Measurements from ENCODE around the gene CCR4. TPM values are rescaled to one million over a fixed set of nuclear protein-coding genes. Genes with fewer than 3 reads are reported as not detected.

Gene CCR4
- total and polyA plus RNA-seq, 4 donors = 0.04 to 2.9 (median 0.87) TPM

DNA sequence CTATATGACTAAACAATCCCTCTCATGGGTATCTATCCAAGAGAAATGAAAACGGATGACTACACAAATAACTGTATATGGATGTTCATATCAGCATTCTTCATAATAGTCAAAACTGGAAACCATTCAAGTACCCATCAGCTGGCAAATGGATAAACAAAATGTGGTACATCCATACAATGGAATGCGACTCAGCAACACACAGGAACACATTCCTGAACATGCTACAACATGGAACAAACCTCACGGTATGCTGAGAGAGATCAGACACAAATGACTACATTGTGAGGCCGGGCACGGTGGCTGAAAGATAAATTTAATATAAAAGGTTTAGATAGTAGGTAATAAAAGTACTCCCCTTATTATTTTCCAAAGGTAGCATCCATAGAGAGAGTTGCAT lies 42.6 kb downstream of the CCR4 start:
- no peaks in the 10 kb centered on the region for H3K9me3 ChIP-seq (ENCODE audit: control insufficient read depth in 4 of 4, insufficient read depth in 3 of 4, low read length in 3 of 4)
- H3K4me1 ChIP-seq (ENCODE audit: control insufficient read depth in 5 of 5, insufficient read depth in 5 of 5, low read length in 5 of 5) = no peaks in the 10 kb centered on the region
- no peak overlapping the region for H3K9ac ChIP-seq (ENCODE audit: insufficient read depth in 1 of 2, low read length in 2 of 2)
- no peaks in the 10 kb centered on the region for H3K27me3 ChIP-seq (ENCODE audit: control insufficient read depth in 3 of 3, insufficient read depth in 3 of 3, low read length in 2 of 3)
- ATAC-seq (ENCODE audit: insufficient read depth, low FRiP score) = no peak
- DNase-seq = no peak
- TF ChIP-seq, protein P1, sequence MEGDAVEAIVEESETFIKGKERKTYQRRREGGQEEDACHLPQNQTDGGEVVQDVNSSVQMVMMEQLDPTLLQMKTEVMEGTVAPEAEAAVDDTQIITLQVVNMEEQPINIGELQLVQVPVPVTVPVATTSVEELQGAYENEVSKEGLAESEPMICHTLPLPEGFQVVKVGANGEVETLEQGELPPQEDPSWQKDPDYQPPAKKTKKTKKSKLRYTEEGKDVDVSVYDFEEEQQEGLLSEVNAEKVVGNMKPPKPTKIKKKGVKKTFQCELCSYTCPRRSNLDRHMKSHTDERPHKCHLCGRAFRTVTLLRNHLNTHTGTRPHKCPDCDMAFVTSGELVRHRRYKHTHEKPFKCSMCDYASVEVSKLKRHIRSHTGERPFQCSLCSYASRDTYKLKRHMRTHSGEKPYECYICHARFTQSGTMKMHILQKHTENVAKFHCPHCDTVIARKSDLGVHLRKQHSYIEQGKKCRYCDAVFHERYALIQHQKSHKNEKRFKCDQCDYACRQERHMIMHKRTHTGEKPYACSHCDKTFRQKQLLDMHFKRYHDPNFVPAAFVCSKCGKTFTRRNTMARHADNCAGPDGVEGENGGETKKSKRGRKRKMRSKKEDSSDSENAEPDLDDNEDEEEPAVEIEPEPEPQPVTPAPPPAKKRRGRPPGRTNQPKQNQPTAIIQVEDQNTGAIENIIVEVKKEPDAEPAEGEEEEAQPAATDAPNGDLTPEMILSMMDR (IDR thresholded peaks at IDR 0.05; ENCODE audit: control extremely low read depth, extremely low read depth) = no peak
- no peak overlapping the region for H3K27ac ChIP-seq (ENCODE audit: low read depth in 1 of 2, low read length in 1 of 2)
- 96 to 97% methylated on average over 5 of the region's 5 CpGs for WGBS, 2 donors
- no peak overlapping the region for H3K4me3 ChIP-seq
- peaks cover 0 to 15% (median under 1%) of the 10 kb centered on the region in 4 donors for H3K36me3 ChIP-seq (ENCODE audit: control insufficient read depth in 4 of 4, insufficient read depth in 4 of 4, low read length in 4 of 4)

DNA sequence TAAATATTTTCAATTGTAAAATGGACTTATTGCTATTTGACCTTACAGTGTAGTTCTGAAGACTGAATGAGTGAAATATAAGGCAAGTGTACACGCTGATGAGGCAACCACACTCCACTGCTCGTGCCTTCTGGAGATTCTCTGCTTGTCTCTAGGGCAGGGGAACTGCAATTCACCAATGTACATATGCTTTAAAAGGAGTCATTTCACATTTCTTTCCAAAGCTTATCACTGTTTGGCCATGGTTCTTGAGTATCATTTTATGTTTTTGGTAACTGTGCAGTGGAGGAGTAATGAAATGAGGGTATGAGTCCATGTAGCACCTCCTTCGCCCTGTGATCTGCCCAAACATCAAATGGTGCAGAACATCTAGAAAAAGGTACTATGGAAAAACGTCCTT lies 43.7 kb downstream of the CCR4 start:
- no peaks in the 10 kb centered on the region for H3K9me3 ChIP-seq (ENCODE audit: control insufficient read depth in 4 of 4, insufficient read depth in 3 of 4, low read length in 3 of 4)
- ATAC-seq (ENCODE audit: insufficient read depth, low FRiP score) = no peak
- H3K4me1 ChIP-seq (ENCODE audit: control insufficient read depth in 5 of 5, insufficient read depth in 5 of 5, low read length in 5 of 5) = no peaks in the 10 kb centered on the region
- peaks cover 0 to 18% (median 2%) of the 10 kb centered on the region in 4 donors for H3K36me3 ChIP-seq (ENCODE audit: control insufficient read depth in 4 of 4, insufficient read depth in 4 of 4, low read length in 4 of 4)
- H3K27me3 ChIP-seq (ENCODE audit: control insufficient read depth in 3 of 3, insufficient read depth in 3 of 3, low read length in 2 of 3) = no peaks in the 10 kb centered on the region
- 82 to 90% methylated on average over 4 of the region's 4 CpGs for WGBS, 2 donors
- no peak overlapping the region for H3K27ac ChIP-seq (ENCODE audit: low read depth in 1 of 2, low read length in 1 of 2)
- H3K9ac ChIP-seq (ENCODE audit: insufficient read depth in 1 of 2, low read length in 2 of 2) = no peak overlapping the region
- TF ChIP-seq, protein P1 (IDR thresholded peaks at IDR 0.05; ENCODE audit: control extremely low read depth, extremely low read depth) = no peak
- no peak for DNase-seq
- no peak overlapping the region for H3K4me3 ChIP-seq

DNA sequence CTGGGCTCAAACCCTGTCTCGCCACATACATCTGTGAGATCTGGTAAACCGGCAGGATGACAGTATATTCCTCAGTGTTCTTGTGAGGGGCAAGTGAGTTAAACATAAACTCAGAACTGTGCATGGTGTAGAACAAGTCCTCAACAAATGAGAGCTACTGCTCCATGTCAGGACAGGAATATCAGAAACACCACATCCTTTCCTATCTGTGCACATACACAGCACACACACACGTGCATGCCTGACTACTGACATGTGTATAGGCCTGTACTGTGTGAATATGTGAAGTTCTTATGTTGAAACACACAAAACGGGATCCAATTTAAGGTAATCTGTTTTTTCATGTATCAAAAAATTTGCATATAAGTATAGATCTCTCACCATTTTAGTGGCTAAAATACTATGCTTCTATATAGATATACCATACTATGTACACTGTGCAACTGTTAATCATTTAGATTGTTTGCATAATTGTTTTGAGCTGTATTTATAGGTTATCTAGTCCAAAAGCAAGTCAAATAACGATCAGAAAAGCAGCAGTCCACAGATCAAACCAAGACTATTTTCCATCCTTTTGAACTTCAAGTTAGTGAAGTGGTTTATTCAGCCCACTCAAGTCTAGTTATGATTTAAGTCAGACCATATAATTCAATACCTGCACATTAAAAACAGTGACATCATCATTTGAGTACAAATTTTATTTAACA lies 44.8 kb downstream of the CCR4 start:
- ATAC-seq (ENCODE audit: insufficient read depth, low FRiP score) (no peak), DNase-seq (no peak)
- Histone ChIP-seq H3K4me1 (ENCODE audit: control insufficient read depth in 5 of 5, insufficient read depth in 5 of 5, low read length in 5 of 5) (no peaks in the 10 kb centered on the region), H3K27me3 (ENCODE audit: control insufficient read depth in 3 of 3, insufficient read depth in 3 of 3, low read length in 2 of 3) (no peaks in the 10 kb centered on the region), H3K9ac (ENCODE audit: insufficient read depth in 1 of 2, low read length in 2 of 2) (no peak overlapping the region), H3K4me3 (no peak overlapping the region), H3K36me3 (ENCODE audit: control insufficient read depth in 4 of 4, insufficient read depth in 4 of 4, low read length in 4 of 4) (peaks cover 0 to 18% (median 2%) of the 10 kb centered on the region in 4 donors), H3K27ac (ENCODE audit: low read depth in 1 of 2, low read length in 1 of 2) (no peak overlapping the region), H3K9me3 (ENCODE audit: control insufficient read depth in 4 of 4, insufficient read depth in 3 of 4, low read length in 3 of 4) (no peaks in the 10 kb centered on the region)
- WGBS, 2 donors = 80 to 90% methylated on average over 5 of the region's 5 CpGs
- TF ChIP-seq, protein P1 (IDR thresholded peaks at IDR 0.05; ENCODE audit: control extremely low read depth, extremely low read depth) = no peak

DNA sequence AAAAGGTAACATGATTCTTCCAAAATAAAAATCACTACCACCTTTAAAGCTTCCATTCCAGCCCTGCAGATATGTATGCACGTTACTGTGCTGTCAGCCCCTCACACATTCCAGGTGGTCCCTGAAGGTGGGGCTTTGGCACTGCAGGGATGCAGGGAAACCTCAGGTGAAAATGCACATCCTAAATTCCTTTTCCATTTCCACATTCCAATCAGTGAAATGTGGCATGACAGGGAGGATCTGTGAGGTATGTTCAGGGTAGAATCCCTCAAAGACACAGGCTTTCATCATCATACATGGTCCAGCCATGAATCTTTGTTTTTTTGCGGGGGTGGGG lies 45.3 kb downstream of the CCR4 start:
- no peak overlapping the region for H3K27ac ChIP-seq (ENCODE audit: low read depth in 1 of 2, low read length in 1 of 2)
- H3K9ac ChIP-seq (ENCODE audit: insufficient read depth in 1 of 2, low read length in 2 of 2) = no peak overlapping the region
- no peaks in the 10 kb centered on the region for H3K27me3 ChIP-seq (ENCODE audit: control insufficient read depth in 3 of 3, insufficient read depth in 3 of 3, low read length in 2 of 3)
- no peaks in the 10 kb centered on the region for H3K4me1 ChIP-seq (ENCODE audit: control insufficient read depth in 5 of 5, insufficient read depth in 5 of 5, low read length in 5 of 5)
- H3K9me3 ChIP-seq (ENCODE audit: control insufficient read depth in 4 of 4, insufficient read depth in 3 of 4, low read length in 3 of 4) = no peaks in the 10 kb centered on the region
- no peak for DNase-seq
- TF ChIP-seq, protein P1 (IDR thresholded peaks at IDR 0.05; ENCODE audit: control extremely low read depth, extremely low read depth) = no peak
- no peak for ATAC-seq (ENCODE audit: insufficient read depth, low FRiP score)
- 93 to 96% methylated on average over 2 of the region's 2 CpGs for WGBS, 2 donors
- no peak overlapping the region for H3K4me3 ChIP-seq
- H3K36me3 ChIP-seq (ENCODE audit: control insufficient read depth in 4 of 4, insufficient read depth in 4 of 4, low read length in 4 of 4) = peaks cover 0 to 18% (median 2%) of the 10 kb centered on the region in 4 donors
